Endothelial cell (in vitro differentiated cells): ENCODE measurements around the gene ITM2C. TPM values are rescaled to one million over a fixed set of nuclear protein-coding genes. Genes with fewer than 3 reads are reported as not detected.

ENCODE experiments used
- DNase-seq: peaks from one replicate; pipeline ENCODE4 v3.0.0; 2021; ENCODE audit warnings: low spot score
- H3K27ac Mint-ChIP-seq: one replicate; pipeline ENCODE4 v1.8.0; 2021; ENCODE audit warnings: mixed read lengths, inconsistent platforms; ENCODE audit not compliant: unreplicated experiment
- H3K27me3 Mint-ChIP-seq: one replicate; pipeline ENCODE4 v1.8.0; 2021; ENCODE audit warnings: mild to moderate bottlenecking, moderate library complexity, mixed read lengths, inconsistent platforms; ENCODE audit not compliant: unreplicated experiment
- H3K36me3 Mint-ChIP-seq: one replicate; pipeline ENCODE4 v1.8.0; 2021; ENCODE audit warnings: mild to moderate bottlenecking, low read depth, mixed read lengths, inconsistent platforms; ENCODE audit not compliant: unreplicated experiment
- H3K4me1 Mint-ChIP-seq: one replicate; pipeline ENCODE4 v1.8.0; 2021; ENCODE audit warnings: mild to moderate bottlenecking, mixed read lengths, inconsistent platforms; ENCODE audit not compliant: unreplicated experiment
- H3K4me3 Mint-ChIP-seq: one replicate; pipeline ENCODE4 v1.8.0; 2021; ENCODE audit warnings: mild to moderate bottlenecking, mixed read lengths, inconsistent platforms; ENCODE audit not compliant: unreplicated experiment
- H3K9me3 Mint-ChIP-seq: one replicate; pipeline ENCODE4 v1.8.0; 2021; ENCODE audit warnings: mixed read lengths, inconsistent platforms; ENCODE audit not compliant: unreplicated experiment
- total RNA-seq: library from RNA; stranded (reverse); fragmentation: NEBNext Ultra II Directional; extraction: Animal tissue kit (Norgen Biotek cat#: 25700); gene quantifications from one replicate; pipeline ENCODE4 v1.2.1, GENCODE V29; 2021; ENCODE audit not compliant: unreplicated experiment
- TF ChIP-seq, protein P1 (sequence below): fragments of 200-600 bp; sonication (generic); IDR thresholded peaks from one replicate; pipeline ENCODE4 v1.5.0; 2021; ENCODE audit warnings: antibody characterized with exemption; ENCODE audit not compliant: unreplicated experiment

Gene ITM2C
- total RNA-seq, 1 donor from 2014 or later: 279 TPM

DNA sequence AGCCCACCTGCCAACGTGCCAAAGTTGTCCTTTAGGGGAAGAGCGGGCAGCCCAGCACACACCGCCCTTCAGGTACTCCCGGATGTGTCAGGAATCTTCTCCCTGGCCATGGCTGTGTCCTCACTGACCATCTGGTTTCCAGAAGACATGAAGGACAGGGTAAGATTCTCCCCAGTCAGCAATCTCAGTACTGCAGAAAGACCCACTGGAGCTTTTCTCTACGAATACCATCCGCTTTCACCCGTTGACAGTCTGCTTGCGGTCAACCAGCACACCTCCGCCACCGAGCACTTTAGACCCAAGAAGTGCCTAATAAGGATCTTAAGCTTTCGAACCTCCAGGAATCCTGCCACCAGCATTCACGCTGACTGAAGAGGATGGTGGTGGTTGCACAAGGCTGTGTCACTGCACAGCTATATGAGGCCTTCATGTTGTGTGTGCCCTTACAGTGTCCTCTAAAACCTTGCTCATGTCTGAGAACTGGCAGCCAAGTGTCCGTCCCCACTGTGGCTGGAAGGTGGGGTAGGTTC, 42.7 kb upstream of the ITM2C start:
- no peak for DNase-seq
- H3K4me3 Mint-ChIP-seq: no peak overlapping the region
- peaks cover 5% of the 10 kb centered on the region for H3K27me3 Mint-ChIP-seq
- no peaks in the 10 kb centered on the region for H3K9me3 Mint-ChIP-seq
- no peaks in the 10 kb centered on the region for H3K4me1 Mint-ChIP-seq
- no peak overlapping the region for H3K27ac Mint-ChIP-seq
- TF ChIP-seq, protein P1, sequence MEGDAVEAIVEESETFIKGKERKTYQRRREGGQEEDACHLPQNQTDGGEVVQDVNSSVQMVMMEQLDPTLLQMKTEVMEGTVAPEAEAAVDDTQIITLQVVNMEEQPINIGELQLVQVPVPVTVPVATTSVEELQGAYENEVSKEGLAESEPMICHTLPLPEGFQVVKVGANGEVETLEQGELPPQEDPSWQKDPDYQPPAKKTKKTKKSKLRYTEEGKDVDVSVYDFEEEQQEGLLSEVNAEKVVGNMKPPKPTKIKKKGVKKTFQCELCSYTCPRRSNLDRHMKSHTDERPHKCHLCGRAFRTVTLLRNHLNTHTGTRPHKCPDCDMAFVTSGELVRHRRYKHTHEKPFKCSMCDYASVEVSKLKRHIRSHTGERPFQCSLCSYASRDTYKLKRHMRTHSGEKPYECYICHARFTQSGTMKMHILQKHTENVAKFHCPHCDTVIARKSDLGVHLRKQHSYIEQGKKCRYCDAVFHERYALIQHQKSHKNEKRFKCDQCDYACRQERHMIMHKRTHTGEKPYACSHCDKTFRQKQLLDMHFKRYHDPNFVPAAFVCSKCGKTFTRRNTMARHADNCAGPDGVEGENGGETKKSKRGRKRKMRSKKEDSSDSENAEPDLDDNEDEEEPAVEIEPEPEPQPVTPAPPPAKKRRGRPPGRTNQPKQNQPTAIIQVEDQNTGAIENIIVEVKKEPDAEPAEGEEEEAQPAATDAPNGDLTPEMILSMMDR: no peak
- H3K36me3 Mint-ChIP-seq: peaks cover 20% of the 10 kb centered on the region

DNA sequence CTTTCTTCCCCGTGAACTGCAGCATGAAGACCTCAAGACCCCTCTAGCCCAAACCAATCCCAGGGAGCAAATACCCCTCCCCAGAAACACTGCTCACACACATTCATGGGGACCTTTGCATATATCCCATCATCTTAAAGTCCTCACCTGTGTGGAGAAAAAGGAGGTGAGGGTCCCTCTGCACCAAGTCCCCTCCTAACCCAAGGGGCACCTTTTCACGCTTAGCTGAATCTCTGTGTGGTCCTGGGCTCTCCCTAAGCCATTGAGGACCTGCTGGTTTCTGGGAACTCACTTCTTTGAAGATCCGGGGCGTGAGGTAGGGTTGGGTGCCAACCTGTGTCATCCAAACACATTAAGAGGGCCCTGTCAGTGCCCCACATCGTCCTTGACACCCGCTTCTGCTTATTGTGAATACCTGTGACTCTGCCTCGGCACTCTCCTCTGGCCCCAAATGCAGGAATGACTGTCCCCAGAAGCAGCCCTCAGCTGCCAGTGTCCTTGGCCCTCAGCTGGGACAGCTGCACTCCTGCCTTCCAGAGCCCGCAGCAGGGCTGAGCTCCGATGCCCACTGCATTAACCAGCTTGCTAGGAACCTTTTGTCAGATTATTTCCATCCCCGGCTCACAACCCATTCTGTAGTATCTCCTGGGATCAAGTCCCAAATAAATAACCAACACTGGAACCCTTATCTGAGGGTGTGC, 41.3 kb upstream of the ITM2C start:
- DNase-seq: no peak
- H3K9me3 Mint-ChIP-seq: no peaks in the 10 kb centered on the region
- no peak overlapping the region for H3K27ac Mint-ChIP-seq
- peaks cover 20% of the 10 kb centered on the region for H3K36me3 Mint-ChIP-seq
- TF ChIP-seq, protein P1: no peak
- H3K4me3 Mint-ChIP-seq: no peak overlapping the region
- H3K27me3 Mint-ChIP-seq: peaks cover 7% of the 10 kb centered on the region
- no peaks in the 10 kb centered on the region for H3K4me1 Mint-ChIP-seq

DNA sequence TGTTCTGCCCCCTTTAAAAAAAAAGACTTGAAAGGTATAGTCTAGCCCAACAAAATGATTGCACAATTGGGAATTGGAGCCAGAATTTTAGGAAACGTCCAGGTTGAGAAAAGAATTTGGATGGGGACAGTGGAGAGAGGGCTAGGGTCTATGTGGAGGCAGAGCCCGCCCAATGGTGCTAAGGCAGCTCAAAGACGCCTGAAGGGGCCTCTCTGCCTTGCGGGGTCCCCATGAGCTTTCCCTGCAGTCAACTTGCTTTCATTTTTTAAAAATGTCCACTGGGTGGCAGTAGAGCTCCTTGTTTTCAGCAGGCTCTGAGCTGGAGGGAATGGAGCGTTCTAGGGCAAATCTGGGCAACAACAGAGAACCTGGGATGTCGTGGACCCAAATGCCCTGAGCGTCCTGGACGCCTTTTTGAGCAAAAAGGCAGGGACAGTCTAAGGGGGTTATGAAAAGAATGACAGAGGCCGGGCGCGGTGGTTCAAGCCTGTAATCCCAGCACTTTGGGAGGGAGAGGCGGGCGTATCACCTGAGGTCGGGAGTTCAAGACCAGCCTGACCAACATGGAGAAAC, 40.2 kb upstream of the ITM2C start:
- H3K4me3 Mint-ChIP-seq: no peak overlapping the region
- H3K36me3 Mint-ChIP-seq: peaks cover 14% of the 10 kb centered on the region
- peak; percentile 68 for DNase-seq
- H3K27me3 Mint-ChIP-seq: peaks cover 7% of the 10 kb centered on the region
- H3K4me1 Mint-ChIP-seq: no peaks in the 10 kb centered on the region
- H3K9me3 Mint-ChIP-seq: no peaks in the 10 kb centered on the region
- TF ChIP-seq, protein P1: peak; percentile 76
- no peak overlapping the region for H3K27ac Mint-ChIP-seq

DNA sequence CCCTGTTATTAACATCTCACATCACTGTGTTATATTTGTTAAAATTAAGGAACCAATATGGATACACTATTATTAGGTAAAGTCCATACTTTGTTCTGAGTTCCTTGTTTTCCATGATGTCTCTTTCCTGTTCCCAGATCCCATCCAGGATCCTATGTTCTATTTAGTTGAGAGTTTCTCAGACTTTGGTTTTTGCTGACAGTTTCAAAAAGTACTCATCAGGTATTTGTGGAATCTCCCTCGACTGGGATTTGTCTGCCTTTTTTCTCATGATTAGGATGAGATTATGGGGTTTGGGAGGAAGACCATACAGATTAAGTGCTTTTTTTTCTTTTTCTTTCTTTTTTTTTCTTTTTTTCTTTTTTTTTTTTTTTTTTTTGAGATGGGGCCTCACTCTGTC, 39.4 kb upstream of the ITM2C start:
- Mint-ChIP-seq H3K27me3 (peaks cover 7% of the 10 kb centered on the region), H3K27ac (no peak overlapping the region), H3K36me3 (peaks cover 14% of the 10 kb centered on the region), H3K9me3 (no peaks in the 10 kb centered on the region), H3K4me1 (no peaks in the 10 kb centered on the region), H3K4me3 (no peak overlapping the region)
- TF ChIP-seq, protein P1: no peak
- DNase-seq: no peak

DNA sequence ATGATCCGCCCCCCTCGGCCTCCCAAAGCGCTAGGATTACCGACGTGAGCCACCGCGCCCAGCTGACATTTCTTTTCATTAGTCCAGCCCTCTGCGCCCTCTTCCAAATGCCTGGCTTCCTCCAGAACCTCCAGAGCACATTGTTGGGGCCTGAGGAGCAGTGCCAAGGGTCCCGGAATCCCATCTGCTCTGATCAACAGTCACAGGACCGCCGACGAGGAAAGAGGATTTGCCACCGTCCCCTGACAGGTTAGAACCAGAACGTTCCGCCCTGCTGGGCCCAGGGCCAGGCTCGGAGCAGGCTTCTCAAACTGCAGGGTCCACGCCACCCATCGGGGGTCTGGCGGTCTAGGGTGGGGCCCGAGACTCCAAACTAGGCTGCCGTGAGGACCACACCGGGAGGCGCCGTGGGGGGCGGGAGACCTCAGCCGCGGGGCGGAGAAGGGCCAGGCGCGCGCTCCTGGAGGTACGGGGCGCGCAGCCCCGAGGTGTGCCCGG, 36.9 kb upstream of the ITM2C start:
- Mint-ChIP-seq H3K27me3 (peaks cover 7% of the 10 kb centered on the region), H3K27ac (no peak overlapping the region), H3K4me1 (no peaks in the 10 kb centered on the region), H3K9me3 (no peaks in the 10 kb centered on the region), H3K36me3 (peaks cover 4% of the 10 kb centered on the region), H3K4me3 (no peak overlapping the region)
- TF ChIP-seq, protein P1: no peak
- no peak for DNase-seq
